GM18502 (cell line): ENCODE data around the gene SYNDIG1.

ENCODE experiments used
- ATAC-seq: cut with Tn5 transposase; IDR thresholded peaks from one replicate; pipeline ENCODE4 v1.9.1; 2021; ENCODE audit warnings: mild to moderate bottlenecking; ENCODE audit not compliant: unreplicated experiment, poor library complexity

Gene SYNDIG1

DNA sequence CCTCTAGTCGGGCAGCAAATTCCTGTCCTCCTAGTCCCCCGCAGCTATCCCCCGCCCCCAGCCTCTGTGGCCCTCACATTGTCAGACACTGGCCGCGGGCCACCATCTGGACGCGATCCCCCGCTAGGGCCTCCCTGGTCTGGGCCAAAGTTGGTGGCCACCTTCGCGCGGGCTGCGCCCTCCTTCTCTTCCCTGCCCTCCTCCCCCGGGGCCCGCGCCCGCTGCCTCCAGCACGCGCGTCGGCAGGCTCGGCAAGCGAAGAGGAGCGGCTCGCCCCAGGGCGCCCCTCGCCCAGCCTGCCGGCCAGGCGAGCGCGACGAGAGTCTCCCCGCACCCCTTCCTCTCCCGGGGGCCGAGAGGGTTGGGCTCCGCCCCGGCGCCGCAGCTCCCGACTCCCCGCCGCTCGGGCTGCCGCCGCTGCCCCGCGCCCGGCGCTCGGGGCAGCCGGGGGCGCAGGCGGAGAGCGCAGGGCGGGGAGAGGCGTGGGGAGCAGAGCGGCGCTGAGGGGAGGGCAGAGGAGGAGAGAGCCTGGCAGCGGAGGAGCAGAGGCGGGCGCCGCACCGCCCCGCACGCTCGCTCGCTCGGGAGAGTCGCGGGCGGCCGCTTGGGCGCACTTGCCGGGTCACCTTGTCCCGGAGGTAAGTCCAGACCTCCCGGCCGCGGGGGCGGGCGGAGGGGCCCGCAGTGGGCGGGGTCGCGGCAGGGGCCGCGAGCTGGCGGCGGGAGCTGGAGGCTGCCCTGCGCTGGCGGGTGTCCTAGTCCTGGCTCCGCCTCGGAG, at the start of gene SYNDIG1:
Gene SYNDIG1 (plus strand): TSS at position 514 of the 778 bp plus-strand sequence. CDS start 73,469 bp downstream, outside the sequence.
- ATAC-seq, result no peak

DNA sequence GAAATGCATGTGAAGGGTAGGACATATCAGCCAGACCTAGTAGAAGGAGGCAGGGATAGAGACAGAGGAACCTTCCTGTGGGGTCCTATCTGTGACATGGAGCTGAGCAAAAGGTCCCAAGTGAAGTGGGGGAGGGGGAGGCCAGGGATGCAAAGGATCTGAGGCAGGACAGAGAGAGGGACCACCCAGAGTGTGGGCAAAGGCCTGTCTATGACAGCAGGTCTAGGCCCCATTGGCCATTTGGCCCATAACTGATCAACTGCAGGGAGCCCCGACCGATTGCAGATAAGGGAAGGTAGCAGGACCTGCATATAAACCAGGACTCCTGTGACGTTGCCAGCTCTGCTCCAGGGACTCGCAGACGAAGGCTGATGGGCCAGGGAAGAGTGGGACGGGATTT, 49.6 kb upstream of the SYNDIG1 start:
- no peak for ATAC-seq

DNA sequence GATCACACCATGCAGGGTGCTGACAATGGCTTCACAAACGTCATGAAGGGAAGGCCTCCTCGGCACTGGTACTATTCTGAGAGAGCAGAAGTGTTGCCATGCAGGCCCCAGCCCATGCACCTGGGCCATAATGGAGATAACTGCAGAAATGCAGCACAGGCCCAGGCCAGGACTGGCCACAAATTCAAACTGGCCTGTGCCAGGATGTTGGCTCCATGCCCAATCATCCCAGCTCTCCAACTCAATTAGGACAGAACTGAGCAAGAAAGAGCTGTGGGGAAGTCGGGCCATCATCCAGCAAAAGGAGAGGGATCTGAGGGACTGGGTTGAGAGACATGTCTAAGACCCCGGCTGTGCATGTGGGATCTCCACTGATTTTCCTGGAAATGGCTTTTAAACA, 48.9 kb upstream of the SYNDIG1 start:
- no peak for ATAC-seq

DNA sequence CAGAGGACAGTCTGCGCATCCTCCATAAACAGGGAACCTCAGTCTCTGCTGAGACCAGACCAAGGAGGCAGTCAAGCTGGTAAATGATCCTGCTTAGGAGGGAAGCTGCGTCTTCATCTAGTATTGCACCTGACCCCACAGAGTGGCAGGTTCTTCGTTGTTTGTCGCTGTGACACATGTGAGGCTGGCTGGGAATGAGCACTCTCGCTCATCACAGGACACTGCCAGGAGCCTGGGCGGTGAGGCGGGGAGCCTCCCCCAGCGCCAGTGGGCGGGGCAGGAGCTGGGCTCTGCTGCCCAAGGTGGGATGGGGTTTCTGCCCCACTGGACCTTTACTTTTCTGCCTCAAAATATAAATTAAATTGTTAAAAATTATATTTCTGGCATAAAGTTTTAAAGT, 48.4 kb upstream of the SYNDIG1 start:
- no peak for ATAC-seq

DNA sequence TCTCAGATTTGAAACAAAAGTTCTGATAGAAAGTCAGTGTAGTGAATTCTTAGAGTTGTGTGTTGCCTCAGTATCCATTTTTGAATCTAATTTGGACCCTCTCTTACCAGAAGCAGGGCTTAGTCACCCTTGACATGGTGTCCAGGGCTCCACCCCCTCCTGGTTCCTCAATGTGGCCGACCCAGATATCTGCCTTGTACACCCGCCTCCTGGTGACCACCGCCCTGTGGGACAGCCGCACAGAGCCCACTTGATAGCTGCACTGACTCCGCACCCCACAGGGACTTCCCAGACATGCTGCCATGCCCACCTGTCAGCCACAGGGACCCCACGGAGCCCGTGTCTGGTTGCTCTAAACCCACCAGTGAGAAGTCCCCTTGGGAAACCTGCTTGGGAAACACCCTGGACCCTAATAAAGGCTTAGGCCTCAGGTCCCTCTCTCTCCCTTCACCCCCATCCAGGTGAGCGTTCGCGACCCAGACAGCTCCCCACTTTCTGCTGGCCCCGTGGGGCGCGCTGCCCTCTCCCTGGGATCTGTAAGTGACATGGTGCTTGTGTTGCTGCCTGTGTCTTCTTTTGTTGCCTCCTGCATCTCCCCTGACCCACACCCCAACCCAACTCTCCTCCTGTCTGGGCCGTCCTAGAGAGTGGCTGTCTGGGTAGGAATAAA, 47.2 kb upstream of the SYNDIG1 start:
- ATAC-seq, result no peak

DNA sequence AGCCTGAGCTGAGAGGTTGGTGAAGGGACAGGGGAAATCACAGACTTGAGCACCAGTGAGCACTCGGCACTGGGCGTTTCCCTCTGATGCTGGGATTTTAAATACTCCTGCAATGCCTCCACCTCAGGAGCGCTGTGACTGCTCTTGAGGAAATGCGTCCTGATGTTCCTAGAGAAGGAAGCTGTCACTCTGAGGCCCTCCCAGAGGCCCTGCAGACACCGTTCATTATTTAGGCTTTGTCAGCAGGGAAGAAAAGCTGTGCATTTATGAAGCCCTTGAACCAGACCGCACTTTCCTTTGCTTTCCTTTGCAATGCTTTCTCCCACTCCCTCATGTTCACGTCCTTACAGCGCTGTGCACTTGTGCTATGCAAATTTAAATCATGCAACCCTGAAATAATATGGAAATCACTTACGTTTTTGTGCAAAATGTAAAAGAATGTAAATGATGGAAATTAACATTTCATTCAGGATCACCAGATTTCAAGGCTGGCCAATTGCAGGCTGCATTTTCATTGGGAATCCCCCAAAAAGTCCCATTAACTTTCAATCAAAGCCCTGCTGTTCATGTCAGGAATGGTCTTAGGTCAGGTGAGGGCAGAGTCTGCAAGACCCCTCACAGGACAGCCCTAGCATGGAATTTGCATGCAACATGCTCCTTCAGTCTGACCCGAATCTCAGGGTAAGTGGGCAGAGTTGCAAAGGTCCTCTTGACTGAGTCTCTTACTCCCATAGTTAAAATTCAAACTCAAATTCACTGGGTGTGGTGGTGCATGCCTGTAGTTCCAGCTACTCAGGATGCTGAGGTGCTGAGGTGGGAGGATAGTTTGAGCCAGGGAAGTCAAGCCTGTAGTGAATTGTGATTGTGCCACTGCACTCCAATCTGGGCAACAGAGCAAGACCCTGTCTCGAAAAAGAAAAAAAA, 45.8 kb upstream of the SYNDIG1 start:
- ATAC-seq, result no peak

DNA sequence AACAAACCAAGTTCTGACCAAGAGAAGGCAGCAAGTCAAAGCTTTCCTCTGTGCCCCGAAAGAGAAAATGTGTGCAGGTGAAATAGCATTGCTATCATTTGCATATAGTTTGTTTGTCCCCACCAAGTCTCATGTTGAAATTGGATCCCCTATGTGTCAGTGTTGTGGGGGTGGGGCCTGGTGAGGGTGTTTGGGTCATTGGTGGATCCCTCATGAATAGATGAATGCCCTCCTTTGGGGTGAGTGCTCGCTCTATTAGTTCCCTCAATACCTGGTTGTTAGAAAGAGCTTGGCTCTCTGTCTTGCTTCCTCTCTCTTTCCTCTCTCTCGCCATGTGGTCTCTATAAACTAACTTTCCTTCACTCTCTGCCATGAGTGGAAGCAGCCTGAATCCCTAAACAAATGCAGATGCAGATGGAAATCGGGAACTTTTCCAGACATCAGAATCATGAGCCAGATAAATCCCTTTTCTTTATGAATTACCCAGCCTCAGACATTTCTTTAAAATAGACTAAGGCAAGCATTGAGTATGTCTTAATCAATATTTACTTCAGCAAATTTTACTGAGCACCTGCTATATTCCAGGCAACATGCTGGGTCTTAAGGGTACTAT, 43.8 kb upstream of the SYNDIG1 start:
- ATAC-seq, result no peak

DNA sequence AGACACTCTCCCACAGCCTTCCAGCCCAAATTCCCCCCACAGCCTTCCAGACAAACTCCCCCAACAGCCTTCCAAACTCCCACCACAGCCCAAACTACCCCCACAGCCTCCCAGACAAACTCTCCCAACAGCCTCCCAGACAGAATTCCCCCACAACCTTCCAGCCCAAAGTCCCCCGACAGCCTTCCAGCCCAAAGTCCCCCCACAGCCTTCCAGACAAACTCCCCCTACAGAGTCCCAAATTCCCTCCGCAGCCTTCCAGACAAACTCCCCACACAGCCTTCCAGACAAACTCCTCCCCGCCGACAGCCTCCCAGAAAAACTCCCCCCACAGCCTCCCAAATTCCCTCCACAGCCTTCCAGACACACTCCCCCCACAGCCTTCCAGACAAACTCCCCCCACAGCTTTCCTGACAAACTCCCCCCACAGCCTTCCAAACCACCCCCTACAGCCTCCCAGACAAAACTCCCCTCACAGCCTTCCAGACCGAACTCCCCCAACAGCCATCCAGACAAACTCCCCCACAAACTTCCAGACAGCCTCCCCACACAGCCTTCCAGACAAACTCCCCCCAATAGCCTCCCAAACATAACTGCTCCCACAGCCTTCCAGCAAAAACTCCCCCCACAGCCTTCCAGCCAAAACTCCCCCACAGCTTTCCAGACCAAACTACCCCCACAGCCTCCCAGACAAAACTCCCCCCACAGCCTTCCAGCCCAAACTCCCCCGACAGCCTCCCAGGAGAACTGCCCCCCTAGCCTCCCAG, 38.0 kb upstream of the SYNDIG1 start:
- ATAC-seq, result no peak

DNA sequence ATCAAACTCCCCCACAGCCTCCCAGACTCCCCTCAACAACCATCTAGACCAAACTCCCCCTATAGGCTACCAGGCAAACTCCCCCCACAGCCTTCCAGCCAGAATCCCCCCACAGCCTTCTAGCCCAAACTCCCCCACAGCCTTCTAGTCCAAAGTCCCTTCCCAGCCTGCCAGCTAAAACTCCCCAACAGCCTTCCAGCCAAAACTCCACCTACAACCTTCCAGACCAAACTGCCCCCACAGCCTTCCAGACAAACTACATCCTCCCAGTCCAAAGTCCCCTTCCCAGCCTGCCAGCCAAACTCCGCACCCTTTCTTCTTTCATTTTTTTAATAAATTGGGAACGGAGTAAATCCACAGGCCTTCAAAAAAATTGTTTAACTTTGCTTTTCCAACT, 37.4 kb upstream of the SYNDIG1 start:
- no peak for ATAC-seq

DNA sequence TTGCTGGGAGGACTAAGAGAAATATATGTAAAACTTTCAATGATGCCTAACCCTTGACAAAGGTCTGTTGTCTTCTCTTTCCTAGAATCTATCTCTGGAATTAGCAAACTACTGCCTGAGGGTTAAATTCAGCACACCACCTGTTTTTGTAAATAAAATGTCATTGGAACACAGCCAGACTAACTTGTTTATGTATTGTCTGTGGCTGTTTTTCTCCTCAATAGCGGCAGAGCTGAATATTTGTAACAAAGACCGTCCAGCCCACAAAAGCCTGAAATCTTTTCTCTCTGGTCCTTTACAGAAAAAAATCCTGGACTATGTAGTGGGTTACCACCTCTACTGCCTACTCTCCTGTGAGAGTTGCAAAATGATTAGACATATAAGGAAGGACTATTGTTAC, 33.3 kb upstream of the SYNDIG1 start:
- no peak for ATAC-seq

DNA sequence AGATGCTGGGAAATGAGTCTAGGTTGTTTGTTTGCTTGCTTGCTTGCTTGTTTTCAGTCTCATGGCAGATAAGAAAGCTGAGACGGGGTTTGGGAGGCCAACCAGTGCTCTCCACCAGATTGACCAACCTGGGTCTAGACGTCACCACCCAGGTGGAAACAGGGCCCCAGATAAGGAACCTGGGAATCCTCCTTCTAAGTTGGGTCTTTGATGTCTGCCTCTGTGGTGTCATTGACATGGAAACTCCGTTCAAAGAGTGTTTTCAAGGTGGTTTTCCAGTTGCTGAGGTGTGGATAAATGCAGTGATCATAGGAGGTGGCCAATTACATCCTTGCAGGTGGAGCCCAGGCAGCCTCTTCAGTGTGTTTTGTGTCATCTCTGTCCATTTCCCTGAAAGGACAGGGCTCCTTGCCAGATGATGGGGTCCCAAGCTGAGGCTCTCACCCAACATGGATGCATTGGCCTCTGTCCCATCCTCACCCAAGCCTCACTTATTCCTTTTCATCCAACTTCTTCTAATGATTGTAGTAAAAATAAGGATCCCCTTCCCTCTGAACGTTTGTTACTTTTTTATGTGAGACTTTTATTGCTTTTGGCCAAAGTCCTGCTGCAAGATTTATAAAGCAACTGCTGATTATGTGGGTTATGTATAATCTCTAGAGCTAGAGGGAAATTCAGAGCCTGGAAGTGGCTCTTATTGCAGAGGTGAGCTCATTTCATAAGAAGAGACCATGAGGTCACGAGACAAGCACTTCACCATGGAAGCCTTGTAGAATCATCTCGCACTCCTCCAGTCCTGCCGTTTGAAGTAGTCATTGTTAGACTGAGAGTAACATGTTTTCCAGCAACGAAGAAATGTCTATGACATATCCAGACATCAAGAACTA, 32.0 kb upstream of the SYNDIG1 start:
- ATAC-seq, result no peak

DNA sequence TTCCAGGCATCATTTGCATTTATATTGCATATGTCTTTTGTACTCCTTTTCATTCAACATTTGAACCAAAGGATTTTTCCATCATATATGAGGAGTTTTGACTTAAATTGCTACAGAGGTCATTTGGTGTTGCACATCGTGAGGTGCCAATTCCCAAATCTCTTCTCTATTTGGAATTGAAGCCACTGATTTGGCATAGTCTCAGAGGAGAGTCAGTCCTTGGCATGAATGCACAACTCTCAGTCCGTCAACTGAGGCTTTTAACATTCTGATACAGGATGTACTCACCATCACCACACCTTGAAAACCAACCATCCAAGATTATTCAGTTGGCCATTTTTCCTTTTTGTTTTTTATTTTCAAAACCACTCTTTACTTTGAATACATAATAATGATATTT, 31.1 kb upstream of the SYNDIG1 start:
- ATAC-seq, result no peak

DNA sequence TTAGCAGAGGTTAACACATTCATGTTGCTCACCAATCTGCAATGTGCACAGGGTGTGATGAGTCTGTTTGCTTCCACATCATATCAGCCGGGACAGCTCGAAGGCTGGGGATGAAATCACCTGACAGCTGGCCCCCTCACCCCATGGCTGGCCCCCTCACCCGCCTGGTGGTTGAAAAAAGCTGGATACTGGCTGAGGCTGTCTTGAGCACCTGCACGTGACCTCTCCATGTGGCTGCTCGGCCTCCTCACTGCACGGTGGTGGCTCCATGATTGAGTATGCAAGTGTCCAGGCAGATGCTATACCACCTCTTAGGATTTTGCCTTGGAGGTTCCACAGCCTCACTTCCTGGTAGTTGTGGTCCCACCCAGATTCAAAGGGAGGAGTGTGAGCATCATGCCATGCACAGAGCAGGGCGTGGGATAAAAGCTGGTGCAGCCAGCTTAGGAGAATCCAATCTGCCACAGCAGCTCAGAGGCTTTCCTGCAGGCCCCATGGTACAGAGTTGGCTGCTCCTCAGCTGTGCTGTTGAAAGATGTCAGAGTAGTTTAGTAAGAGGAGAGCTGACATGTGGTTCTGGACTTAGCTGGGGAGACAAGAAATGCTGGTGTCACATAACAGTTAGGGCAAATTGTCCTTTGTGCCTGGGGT, 29.6 kb upstream of the SYNDIG1 start:
- ATAC-seq, result no peak

DNA sequence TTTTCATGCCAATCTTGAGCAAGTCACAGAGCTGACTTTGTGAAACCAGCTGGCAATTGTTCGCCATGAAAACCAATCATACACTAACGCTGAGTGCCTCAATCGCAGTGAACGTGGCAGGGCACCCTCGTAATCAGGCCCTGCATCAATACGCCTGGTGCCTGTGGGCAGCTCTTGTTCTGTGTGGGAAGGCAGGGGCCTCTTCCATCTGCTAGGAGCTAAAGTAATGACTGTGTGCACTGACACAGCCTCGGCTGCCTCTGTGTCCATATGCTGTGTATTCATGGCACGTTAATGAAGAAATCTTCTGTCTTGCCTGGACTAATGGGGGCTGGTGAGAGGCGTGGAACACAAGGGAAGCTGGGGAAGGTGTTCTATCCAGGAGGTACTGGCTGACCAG, 27.8 kb upstream of the SYNDIG1 start:
- ATAC-seq, result no peak

DNA sequence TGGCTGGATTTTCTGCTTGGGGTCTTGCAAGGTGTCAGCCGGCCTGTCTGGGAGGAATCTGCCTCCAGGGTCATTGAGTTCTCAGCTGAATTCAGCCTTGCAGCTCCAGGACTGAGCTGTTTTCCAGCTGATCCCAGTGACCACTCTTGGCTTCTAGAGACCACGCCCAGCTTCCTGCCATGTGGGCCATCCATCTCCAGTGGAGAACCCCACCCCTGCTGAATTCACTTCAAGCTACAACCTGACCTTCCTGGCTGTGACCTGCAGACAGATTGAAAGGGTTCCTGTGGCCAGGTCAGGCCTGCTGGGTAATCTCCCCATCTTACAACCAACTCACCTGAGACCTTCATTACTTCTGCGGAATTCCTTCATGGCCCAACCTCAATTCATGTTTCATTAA, 26.5 kb upstream of the SYNDIG1 start:
- no peak for ATAC-seq

DNA sequence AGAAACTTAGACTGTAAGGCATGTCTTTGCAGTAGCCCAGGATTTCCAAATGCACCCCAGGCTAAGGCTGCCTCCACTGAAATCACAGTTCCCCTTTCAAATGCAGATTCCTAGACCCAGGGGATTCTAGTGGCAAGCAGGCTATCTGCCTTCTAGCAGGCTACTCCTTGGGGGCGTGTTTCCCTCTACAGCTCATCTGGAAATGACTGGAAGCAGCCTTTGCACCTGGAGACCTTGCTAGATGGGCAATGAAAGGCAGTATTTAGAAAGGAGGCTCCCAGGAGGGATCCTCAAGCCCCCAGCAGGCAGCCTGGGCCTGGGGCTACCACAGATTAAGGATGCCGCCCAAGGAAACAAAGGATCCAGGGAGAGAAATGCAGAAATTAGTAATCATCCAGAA, 26.0 kb upstream of the SYNDIG1 start:
- no peak for ATAC-seq

DNA sequence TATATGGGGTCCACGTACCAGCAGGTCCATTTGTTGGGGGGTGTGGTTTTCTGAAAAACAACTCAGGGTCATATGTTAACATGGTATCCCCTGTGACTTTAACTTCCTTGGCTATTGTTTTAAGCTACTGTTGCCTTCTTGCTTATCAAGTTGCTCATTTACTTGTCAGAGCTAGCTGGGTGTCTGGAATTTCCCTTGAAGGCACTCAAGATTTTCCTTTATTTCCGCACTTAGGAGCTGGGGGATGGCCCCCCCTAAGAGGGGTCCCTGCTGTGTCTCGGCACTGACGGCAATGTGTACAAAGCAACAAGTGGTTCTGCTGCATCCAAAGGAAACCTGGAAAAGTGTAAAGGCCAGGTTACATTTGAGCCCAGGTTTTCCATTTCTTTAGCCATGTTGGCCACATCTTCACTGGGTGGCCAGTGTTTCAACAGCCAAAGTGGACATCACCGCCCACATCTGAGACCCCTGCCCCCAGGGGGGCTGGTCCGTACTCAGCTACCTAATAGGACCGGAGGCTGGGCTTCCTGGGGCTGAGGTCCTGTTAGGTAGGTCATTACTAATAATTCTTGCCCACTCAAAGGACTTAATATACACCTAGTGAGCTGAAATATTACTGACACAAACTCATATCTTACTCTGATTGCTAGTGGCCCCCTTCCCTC, 24.8 kb upstream of the SYNDIG1 start:
- no peak for ATAC-seq
